Measurements from ENCODE around the gene PAK3.

The PAK3 gene

GRCh38 chrX:111133389-111133788 is 37.4 kb downstream of the PAK3 start:
- no peak for DNase-seq (ENCODE audit: low read depth)
- TF ChIP-seq MYC (IDR thresholded peaks at IDR 0.05; ENCODE audit: low read depth, low read length) (no peak), POLR2A (IDR thresholded peaks at IDR 0.05; ENCODE audit: extremely low read depth, insufficient read length) (no peak), MAX (IDR thresholded peaks at IDR 0.05; ENCODE audit: low read depth, low read length) (no peak), CTCF (IDR thresholded peaks at IDR 0.05; ENCODE audit: low read depth, low read length) (no peak)

GRCh38 chrX:111145878-111146277 is 49.9 kb downstream of the PAK3 start:
- H3K4me3 ChIP-seq (ENCODE audit: low read depth, low read length), result no peak overlapping the region
- TF ChIP-seq MAX (IDR thresholded peaks at IDR 0.05; ENCODE audit: low read depth, low read length), result no peak
- TF ChIP-seq MYC (IDR thresholded peaks at IDR 0.05; ENCODE audit: low read depth, low read length), result no peak
- no peak for TF ChIP-seq CTCF (IDR thresholded peaks at IDR 0.05; ENCODE audit: low read depth, low read length)
- TF ChIP-seq POLR2A (IDR thresholded peaks at IDR 0.05; ENCODE audit: extremely low read depth, insufficient read length), result no peak
- no peak for DNase-seq (ENCODE audit: low read depth)

More at GRCh38 chrX:111133389-111133788, 37.4 kb downstream of the PAK3 start:
- no peak overlapping the region for H3K4me3 ChIP-seq (ENCODE audit: low read depth, low read length)

GRCh38 chrX:111151764-111152163 is 55.8 kb downstream of the PAK3 start:
- DNase-seq (ENCODE audit: low read depth), result no peak
- no peak for TF ChIP-seq MAX (IDR thresholded peaks at IDR 0.05; ENCODE audit: low read depth, low read length)
- no peak for TF ChIP-seq POLR2A (IDR thresholded peaks at IDR 0.05; ENCODE audit: extremely low read depth, insufficient read length)
- no peak for TF ChIP-seq CTCF (IDR thresholded peaks at IDR 0.05; ENCODE audit: low read depth, low read length)
- TF ChIP-seq MYC (IDR thresholded peaks at IDR 0.05; ENCODE audit: low read depth, low read length), result no peak
- H3K4me3 ChIP-seq (ENCODE audit: low read depth, low read length), result no peak overlapping the region

GRCh38 chrX:111159232-111159631 is 63.2 kb downstream of the PAK3 start:
- DNase-seq (ENCODE audit: low read depth), result no peak
- no peak overlapping the region for H3K4me3 ChIP-seq (ENCODE audit: low read depth, low read length)
- no peak for TF ChIP-seq MAX (IDR thresholded peaks at IDR 0.05; ENCODE audit: low read depth, low read length)
- TF ChIP-seq MYC (IDR thresholded peaks at IDR 0.05; ENCODE audit: low read depth, low read length), result no peak
- TF ChIP-seq POLR2A (IDR thresholded peaks at IDR 0.05; ENCODE audit: extremely low read depth, insufficient read length), result no peak
- no peak for TF ChIP-seq CTCF (IDR thresholded peaks at IDR 0.05; ENCODE audit: low read depth, low read length)

- peak; percentile 15 for DNase-seq (ENCODE audit: low read depth)
- no peak overlapping the region for H3K4me3 ChIP-seq (ENCODE audit: low read depth, low read length)
- TF ChIP-seq MAX (IDR thresholded peaks at IDR 0.05; ENCODE audit: low read depth, low read length) (no peak), CTCF (IDR thresholded peaks at IDR 0.05; ENCODE audit: low read depth, low read length) (peak; percentile 9)
Measured at GRCh38 chrX:111164728-111165127, 68.7 kb downstream of the PAK3 start.

- no peak for TF ChIP-seq POLR2A (IDR thresholded peaks at IDR 0.05; ENCODE audit: extremely low read depth, insufficient read length)
- no peak for TF ChIP-seq MYC (IDR thresholded peaks at IDR 0.05; ENCODE audit: low read depth, low read length)
- TF ChIP-seq MAX (IDR thresholded peaks at IDR 0.05; ENCODE audit: low read depth, low read length), result no peak
- no peak for TF ChIP-seq CTCF (IDR thresholded peaks at IDR 0.05; ENCODE audit: low read depth, low read length)
- H3K4me3 ChIP-seq (ENCODE audit: low read depth, low read length), result no peak overlapping the region
- DNase-seq (ENCODE audit: low read depth), result no peak
Measured at GRCh38 chrX:111165902-111166301, 69.9 kb downstream of the PAK3 start.

Measured in NB4 (cell line).